Measurements from ENCODE around the gene UNC13D.

UNC13D gene

GRCh38 chr17:75826561-75827307 is 17.5 kb downstream of the UNC13D start:
- Histone ChIP-seq H3K56ac (ENCODE audit: low read length) (no peak overlapping the region), H3K9ac (ENCODE audit: low read length) (no peak overlapping the region), H3K23ac (ENCODE audit: low read length) (no peak overlapping the region), H3K4me1 (ENCODE audit: control insufficient read depth, low read depth, low read length) (peaks cover 4% of the 10 kb centered on the region), H4K5ac (ENCODE audit: low read length) (no peak overlapping the region), H4K8ac (ENCODE audit: low read depth, low read length) (no peak overlapping the region), H3K4me3 (ENCODE audit: low read length) (no peak overlapping the region), H3K27me3 (ENCODE audit: insufficient read depth, low read length, poor library complexity) (no peaks in the 10 kb centered on the region), H2BK5ac (ENCODE audit: low read length) (no peak overlapping the region), H3K4ac (ENCODE audit: low read depth, low read length) (no peak overlapping the region), H3K18ac (ENCODE audit: low read length) (no peak overlapping the region), H2BK120ac (ENCODE audit: low read depth, low read length) (no peak overlapping the region), H3K79me1 (ENCODE audit: low read length) (no peaks in the 10 kb centered on the region), H3K4me2 (ENCODE audit: low read length) (no peak overlapping the region), H3K79me2 (ENCODE audit: control insufficient read depth, insufficient read depth, low read length) (no peaks in the 10 kb centered on the region), H3K27ac (ENCODE audit: low read depth, low read length) (no peak overlapping the region), H2BK15ac (replicated peaks; ENCODE audit: low read depth) (no peak overlapping the region), H2AK5ac (ENCODE audit: low read length) (no peak overlapping the region), H3K36me3 (ENCODE audit: control insufficient read depth, insufficient read depth, low read length) (no peaks in the 10 kb centered on the region)
- no CpG with 5 or more reads among the region's 14 CpGs for WGBS (ENCODE audit: extremely low coverage, insufficient coverage, low lambda C conversion rate)
- peak; percentile 40 for DNase-seq

- no CpG with 5 or more reads among the region's 12 CpGs for WGBS (ENCODE audit: extremely low coverage, insufficient coverage, low lambda C conversion rate)
- Histone ChIP-seq H3K27me3 (ENCODE audit: insufficient read depth, low read length, poor library complexity) (no peaks in the 10 kb centered on the region), H2BK15ac (replicated peaks; ENCODE audit: low read depth) (no peak overlapping the region), H3K27ac (ENCODE audit: low read depth, low read length) (no peak overlapping the region), H4K8ac (ENCODE audit: low read depth, low read length) (no peak overlapping the region), H3K56ac (ENCODE audit: low read length) (no peak overlapping the region), H3K9ac (ENCODE audit: low read length) (no peak overlapping the region), H3K4me1 (ENCODE audit: control insufficient read depth, low read depth, low read length) (peaks cover 4% of the 10 kb centered on the region), H3K79me2 (ENCODE audit: control insufficient read depth, insufficient read depth, low read length) (no peaks in the 10 kb centered on the region), H3K79me1 (ENCODE audit: low read length) (no peaks in the 10 kb centered on the region), H3K4me3 (ENCODE audit: low read length) (no peak overlapping the region), H2AK5ac (ENCODE audit: low read length) (no peak overlapping the region), H3K4ac (ENCODE audit: low read depth, low read length) (no peak overlapping the region), H2BK5ac (ENCODE audit: low read length) (no peak overlapping the region), H4K5ac (ENCODE audit: low read length) (no peak overlapping the region), H3K23ac (ENCODE audit: low read length) (no peak overlapping the region), H2BK120ac (ENCODE audit: low read depth, low read length) (no peak overlapping the region), H3K4me2 (ENCODE audit: low read length) (no peak overlapping the region), H3K18ac (ENCODE audit: low read length) (no peak overlapping the region), H3K36me3 (ENCODE audit: control insufficient read depth, insufficient read depth, low read length) (peaks cover 1% of the 10 kb centered on the region)
- no peak for DNase-seq
These were observed 18.3 kb downstream of the UNC13D start for GRCh38 chr17:75825748-75826370.

GRCh38 chr17:75825149-75825552 is 19.1 kb downstream of the UNC13D start:
- Histone ChIP-seq H4K5ac (ENCODE audit: low read length) (no peak overlapping the region), H3K79me1 (ENCODE audit: low read length) (no peaks in the 10 kb centered on the region), H2BK5ac (ENCODE audit: low read length) (no peak overlapping the region), H4K8ac (ENCODE audit: low read depth, low read length) (no peak overlapping the region), H3K79me2 (ENCODE audit: control insufficient read depth, insufficient read depth, low read length) (no peaks in the 10 kb centered on the region), H3K4me1 (ENCODE audit: control insufficient read depth, low read depth, low read length) (peaks cover 2% of the 10 kb centered on the region), H3K4me3 (ENCODE audit: low read length) (no peak overlapping the region), H3K4ac (ENCODE audit: low read depth, low read length) (no peak overlapping the region), H3K36me3 (ENCODE audit: control insufficient read depth, insufficient read depth, low read length) (peaks cover 2% of the 10 kb centered on the region), H3K9ac (ENCODE audit: low read length) (no peak overlapping the region), H3K4me2 (ENCODE audit: low read length) (no peak overlapping the region), H2AK5ac (ENCODE audit: low read length) (no peak overlapping the region), H2BK15ac (replicated peaks; ENCODE audit: low read depth) (no peak overlapping the region), H3K18ac (ENCODE audit: low read length) (no peak overlapping the region), H2BK120ac (ENCODE audit: low read depth, low read length) (no peak overlapping the region), H3K27me3 (ENCODE audit: insufficient read depth, low read length, poor library complexity) (no peaks in the 10 kb centered on the region), H3K56ac (ENCODE audit: low read length) (no peak overlapping the region), H3K27ac (ENCODE audit: low read depth, low read length) (no peak overlapping the region), H3K23ac (ENCODE audit: low read length) (no peak overlapping the region)
- WGBS (ENCODE audit: extremely low coverage, insufficient coverage, low lambda C conversion rate) = no CpG with 5 or more reads among the region's 13 CpGs
- no peak for DNase-seq

- Histone ChIP-seq H3K79me1 (ENCODE audit: low read length) (no peaks in the 10 kb centered on the region), H3K4ac (ENCODE audit: low read depth, low read length) (no peak overlapping the region), H3K56ac (ENCODE audit: low read length) (no peak overlapping the region), H2BK5ac (ENCODE audit: low read length) (no peak overlapping the region), H4K8ac (ENCODE audit: low read depth, low read length) (no peak overlapping the region), H2BK120ac (ENCODE audit: low read depth, low read length) (no peak overlapping the region), H3K4me2 (ENCODE audit: low read length) (no peak overlapping the region), H4K5ac (ENCODE audit: low read length) (no peak overlapping the region), H3K4me1 (ENCODE audit: control insufficient read depth, low read depth, low read length) (peaks cover 2% of the 10 kb centered on the region), H3K23ac (ENCODE audit: low read length) (no peak overlapping the region), H2BK15ac (replicated peaks; ENCODE audit: low read depth) (no peak overlapping the region), H3K79me2 (ENCODE audit: control insufficient read depth, insufficient read depth, low read length) (no peaks in the 10 kb centered on the region), H3K18ac (ENCODE audit: low read length) (no peak overlapping the region), H2AK5ac (ENCODE audit: low read length) (no peak overlapping the region), H3K4me3 (ENCODE audit: low read length) (no peak overlapping the region), H3K27ac (ENCODE audit: low read depth, low read length) (no peak overlapping the region), H3K36me3 (ENCODE audit: control insufficient read depth, insufficient read depth, low read length) (peaks cover 5% of the 10 kb centered on the region), H3K9ac (ENCODE audit: low read length) (no peak overlapping the region), H3K27me3 (ENCODE audit: insufficient read depth, low read length, poor library complexity) (no peaks in the 10 kb centered on the region)
- no CpG with 5 or more reads among the region's 2 CpGs for WGBS (ENCODE audit: extremely low coverage, insufficient coverage, low lambda C conversion rate)
- no peak for DNase-seq
These were observed 19.5 kb downstream of the UNC13D start for GRCh38 chr17:75824666-75825065.

- Histone ChIP-seq H2BK120ac (ENCODE audit: low read depth, low read length) (no peak overlapping the region), H3K36me3 (ENCODE audit: control insufficient read depth, insufficient read depth, low read length) (peaks cover 7% of the 10 kb centered on the region), H3K56ac (ENCODE audit: low read length) (no peak overlapping the region), H2BK15ac (replicated peaks; ENCODE audit: low read depth) (no peak overlapping the region), H2BK5ac (ENCODE audit: low read length) (no peak overlapping the region), H3K27me3 (ENCODE audit: insufficient read depth, low read length, poor library complexity) (no peaks in the 10 kb centered on the region), H3K79me1 (ENCODE audit: low read length) (no peaks in the 10 kb centered on the region), H3K23ac (ENCODE audit: low read length) (no peak overlapping the region), H3K4ac (ENCODE audit: low read depth, low read length) (no peak overlapping the region), H3K79me2 (ENCODE audit: control insufficient read depth, insufficient read depth, low read length) (no peaks in the 10 kb centered on the region), H3K4me1 (ENCODE audit: control insufficient read depth, low read depth, low read length) (peaks cover 2% of the 10 kb centered on the region), H3K27ac (ENCODE audit: low read depth, low read length) (no peak overlapping the region), H3K4me3 (ENCODE audit: low read length) (no peak overlapping the region), H3K9ac (ENCODE audit: low read length) (no peak overlapping the region), H3K18ac (ENCODE audit: low read length) (no peak overlapping the region), H4K5ac (ENCODE audit: low read length) (no peak overlapping the region), H2AK5ac (ENCODE audit: low read length) (no peak overlapping the region), H3K4me2 (ENCODE audit: low read length) (no peak overlapping the region), H4K8ac (ENCODE audit: low read depth, low read length) (no peak overlapping the region)
- no peak for DNase-seq
- WGBS (ENCODE audit: extremely low coverage, insufficient coverage, low lambda C conversion rate) = no CpG with 5 or more reads among the region's 13 CpGs
These were observed 20.1 kb downstream of the UNC13D start for GRCh38 chr17:75824050-75824552.

Measured in mesendoderm (in vitro differentiated cells).